PC-3 (cell line): ENCODE results near the gene NFIC.

Experiments
- EZH2phosphoT487 ChIP-seq: fragments of 300-600 bp; sonication (generic); IDR thresholded peaks from 2 replicates; pipeline ENCODE4 v1.6.1; 2018; ENCODE audit warnings: mild to moderate bottlenecking, antibody characterized with exemption, low read length, borderline replicate concordance
- TF ChIP-seq, protein P1 (sequence below): fragments of 300-600 bp; sonication (generic); conservative IDR thresholded peaks from 2 replicates; pipeline ENCODE4 v1.5.1; 2017; ENCODE audit warnings: antibody characterized with exemption, low read depth, mild to moderate bottlenecking, low read length

DNA sequence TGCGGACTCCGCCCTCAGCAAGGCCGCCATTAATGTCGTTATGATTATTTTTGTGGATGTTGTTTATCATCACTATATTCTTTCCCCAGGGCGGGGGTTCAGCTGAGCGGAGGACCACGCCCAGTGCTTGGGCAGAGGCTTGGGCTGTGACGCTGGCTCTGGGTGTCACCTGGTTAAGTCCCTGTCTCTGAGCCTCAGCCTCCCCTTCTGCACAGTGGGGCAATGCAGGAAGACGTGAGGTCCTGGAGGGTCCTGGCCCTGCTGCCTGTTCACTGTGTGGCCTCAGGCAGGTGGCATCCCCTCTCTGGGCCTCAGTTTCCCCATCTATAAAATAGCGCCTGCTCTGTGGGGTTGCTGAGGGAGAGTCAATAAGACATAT is 32.5 kb downstream of the NFIC start:
- TF ChIP-seq, protein P1, sequence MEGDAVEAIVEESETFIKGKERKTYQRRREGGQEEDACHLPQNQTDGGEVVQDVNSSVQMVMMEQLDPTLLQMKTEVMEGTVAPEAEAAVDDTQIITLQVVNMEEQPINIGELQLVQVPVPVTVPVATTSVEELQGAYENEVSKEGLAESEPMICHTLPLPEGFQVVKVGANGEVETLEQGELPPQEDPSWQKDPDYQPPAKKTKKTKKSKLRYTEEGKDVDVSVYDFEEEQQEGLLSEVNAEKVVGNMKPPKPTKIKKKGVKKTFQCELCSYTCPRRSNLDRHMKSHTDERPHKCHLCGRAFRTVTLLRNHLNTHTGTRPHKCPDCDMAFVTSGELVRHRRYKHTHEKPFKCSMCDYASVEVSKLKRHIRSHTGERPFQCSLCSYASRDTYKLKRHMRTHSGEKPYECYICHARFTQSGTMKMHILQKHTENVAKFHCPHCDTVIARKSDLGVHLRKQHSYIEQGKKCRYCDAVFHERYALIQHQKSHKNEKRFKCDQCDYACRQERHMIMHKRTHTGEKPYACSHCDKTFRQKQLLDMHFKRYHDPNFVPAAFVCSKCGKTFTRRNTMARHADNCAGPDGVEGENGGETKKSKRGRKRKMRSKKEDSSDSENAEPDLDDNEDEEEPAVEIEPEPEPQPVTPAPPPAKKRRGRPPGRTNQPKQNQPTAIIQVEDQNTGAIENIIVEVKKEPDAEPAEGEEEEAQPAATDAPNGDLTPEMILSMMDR = no peak
- TF ChIP-seq EZH2phosphoT487 = no peak
